Common myeloid progenitor, CD34-positive (primary cell): ENCODE data around the gene TMEM158.

ENCODE experiments used
- CTCF ChIA-PET: fragments of 350-600 bp; sonication (Branson Sonifier 250); formaldehyde crosslinking; loops from one replicate; lab custom pipeline; 2021; ENCODE audit warnings: antibody characterized with exemption; lab: Charles Lee
- POLR2A ChIA-PET: fragments of 350-600 bp; sonication (Branson Sonifier 250); formaldehyde crosslinking; loops from one replicate; lab custom pipeline; 2021; ENCODE audit warnings: antibody characterized with exemption; lab: Charles Lee
- DNase-seq, 3 donors: peaks; one replicate each; pipeline versions ENCODE4 v3.0.0 to v3.0.0-alpha.2; 2013
- H3K27ac ChIP-seq, 2 experiments: 1 replicate in 1 of 2; 2 replicates in 1 of 2; pipeline ENCODE4 v1.7.0; 2013; ENCODE audit warnings: inconsistent platforms in 2 of 2, low read length in 2 of 2, mild to moderate bottlenecking in 2 of 2, low read depth in 1 of 2, moderate library complexity in 1 of 2; ENCODE audit not compliant: severe bottlenecking in 2 of 2, insufficient read depth in 1 of 2, poor library complexity in 1 of 2
- H3K27me3 ChIP-seq, 5 experiments: replicated peaks in 2 of 5; 1 replicate in 3 of 5; 2 replicates in 2 of 5; pipeline versions ENCODE4 v1.6.1 to v1.7.0; 2013; ENCODE audit warnings: low read length in 4 of 5, mild to moderate bottlenecking in 2 of 5, moderate library complexity in 2 of 5, inconsistent platforms in 1 of 5; ENCODE audit not compliant: insufficient read depth in 5 of 5, control insufficient read depth in 4 of 5
- H3K36me3 ChIP-seq, 4 experiments: 1 replicate in 2 of 4; 2 replicates in 2 of 4; pipeline versions ENCODE4 v1.6.1 to v1.7.0; 2013; ENCODE audit warnings: low read length in 3 of 4, control low read depth in 1 of 4, mild to moderate bottlenecking in 1 of 4; ENCODE audit not compliant: control insufficient read depth in 4 of 4, insufficient read depth in 4 of 4
- H3K4me1 ChIP-seq, 4 experiments: 1 replicate in 3 of 4; 2 replicates in 1 of 4; pipeline versions ENCODE4 v1.6.1 to v1.7.1; 2013; ENCODE audit warnings: low read length in 3 of 4, mild to moderate bottlenecking in 3 of 4, control low read depth in 1 of 4, inconsistent platforms in 1 of 4, moderate library complexity in 1 of 4; ENCODE audit not compliant: control insufficient read depth in 4 of 4, insufficient read depth in 4 of 4; ENCODE audit errors: control extremely low read depth in 1 of 4
- H3K4me3 ChIP-seq, 7 experiments: 1 replicate in 4 of 7; 2 replicates in 3 of 7; pipeline versions ENCODE4 v1.5.1 to v1.7.0; 2013; ENCODE audit warnings: mild to moderate bottlenecking in 7 of 7, low read length in 6 of 7, moderate library complexity in 6 of 7, inconsistent platforms in 2 of 7, low read depth in 2 of 7, control low read depth in 1 of 7; ENCODE audit not compliant: insufficient read depth in 4 of 7, control insufficient read depth in 1 of 7; ENCODE audit errors: extremely low read depth in 1 of 7
- H3K9me3 ChIP-seq, 5 experiments: 1 replicate in 4 of 5; 2 replicates in 1 of 5; pipeline versions ENCODE4 v1.6.1 to v1.7.1; 2013; ENCODE audit warnings: low read length in 4 of 5, mild to moderate bottlenecking in 2 of 5, inconsistent platforms in 1 of 5, low read depth in 1 of 5, moderate library complexity in 1 of 5; ENCODE audit not compliant: control insufficient read depth in 4 of 5, insufficient read depth in 2 of 5; ENCODE audit errors: control extremely low read depth in 1 of 5
- WGBS: methylation state at CpG from one replicate; pipeline ENCODE4 v1.1.5; 2013; ENCODE audit not compliant: insufficient coverage; 5-methylcytosine and 5-hydroxymethylcytosine counted together

TMEM158 gene

DNA sequence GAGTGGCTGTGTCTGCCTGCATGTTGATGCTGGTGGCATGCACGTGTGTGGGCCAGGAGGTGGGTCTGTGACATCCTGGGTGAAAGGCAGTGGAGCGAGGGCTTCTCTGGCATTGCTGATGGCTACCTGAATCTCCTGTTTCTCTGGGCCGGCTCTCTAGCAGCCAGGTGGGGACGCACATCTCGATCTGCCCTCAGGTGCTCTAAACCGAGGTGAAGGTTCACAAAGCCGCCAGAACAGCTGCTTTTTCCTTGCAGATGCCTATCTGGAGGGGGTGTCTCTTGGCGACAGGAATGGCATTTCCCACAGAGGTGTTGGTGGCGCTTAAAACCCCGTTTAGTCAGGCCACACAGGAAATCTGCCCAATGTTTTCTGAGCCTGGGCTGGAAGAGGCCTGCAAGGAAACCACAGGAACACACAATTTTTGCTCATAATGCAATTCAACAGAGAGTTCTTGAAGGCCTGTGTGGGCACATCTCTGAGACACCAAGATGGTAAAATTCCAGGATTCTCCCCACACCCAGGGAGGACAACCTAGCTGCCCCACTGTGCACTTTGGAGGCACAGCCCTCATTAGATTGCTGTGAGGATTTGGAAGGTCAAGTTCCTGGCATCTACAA, 11.9 kb downstream of the TMEM158 start:
- POLR2A ChIA-PET: interaction anchor here (0.6 kb wide), 2 partner anchors 120 to 223 kb away, joined by 3 to 4 read pairs; no protein-coding TSS in a partner anchor
- CTCF ChIA-PET: interaction anchor here (16.0 kb wide), 1 partner anchor 172 kb away, joined by 300 read pairs; no protein-coding TSS in a partner anchor
- DNase-seq: peak in 2 of 3 donors; percentile 9 to 15
- WGBS: 28% methylated on average over 9 of the region's 10 CpGs
- no peaks in the 10 kb centered on the region for H3K9me3 ChIP-seq
- H3K27ac ChIP-seq: no peak overlapping the region
- no peaks in the 10 kb centered on the region for H3K27me3 ChIP-seq
- no peak overlapping the region for H3K4me3 ChIP-seq
- no peaks in the 10 kb centered on the region for H3K36me3 ChIP-seq
- peaks cover 0 to 24% (median 17%) of the 10 kb centered on the region in 4 experiments for H3K4me1 ChIP-seq

DNA sequence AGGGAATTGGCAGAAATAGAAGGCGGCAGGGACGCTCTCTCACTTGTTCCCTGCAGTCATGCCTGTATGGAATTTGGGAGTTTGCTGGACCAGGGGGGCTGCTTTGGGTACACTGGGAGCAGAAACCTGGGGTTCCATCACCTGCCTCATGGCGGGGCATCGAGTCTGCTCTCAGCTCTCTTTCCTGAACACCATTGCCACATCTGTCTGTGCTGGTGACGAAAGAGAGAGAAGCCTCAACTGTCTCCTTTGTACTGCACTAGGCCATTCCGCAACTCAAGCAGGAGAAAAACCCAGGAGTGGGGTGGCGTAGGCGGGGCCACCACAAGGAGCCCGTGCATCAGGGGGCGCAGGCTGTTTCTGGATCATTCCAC, 14.0 kb downstream of the TMEM158 start:
- no peak for DNase-seq
- 98% methylated on average over 7 of the region's 10 CpGs for WGBS
- Histone ChIP-seq H3K4me3 (no peak overlapping the region), H3K27me3 (no peaks in the 10 kb centered on the region), H3K4me1 (peaks cover 0 to 24% (median 17%) of the 10 kb centered on the region in 4 experiments), H3K9me3 (no peaks in the 10 kb centered on the region), H3K27ac (no peak overlapping the region), H3K36me3 (no peaks in the 10 kb centered on the region)
- CTCF ChIA-PET: interaction anchor here (1.0 to 16.0 kb wide), 6 partner anchors 15 to 170 kb away, joined by 3 to 300 read pairs (median 4); no protein-coding TSS in a partner anchor
- POLR2A ChIA-PET: no interaction called here

DNA sequence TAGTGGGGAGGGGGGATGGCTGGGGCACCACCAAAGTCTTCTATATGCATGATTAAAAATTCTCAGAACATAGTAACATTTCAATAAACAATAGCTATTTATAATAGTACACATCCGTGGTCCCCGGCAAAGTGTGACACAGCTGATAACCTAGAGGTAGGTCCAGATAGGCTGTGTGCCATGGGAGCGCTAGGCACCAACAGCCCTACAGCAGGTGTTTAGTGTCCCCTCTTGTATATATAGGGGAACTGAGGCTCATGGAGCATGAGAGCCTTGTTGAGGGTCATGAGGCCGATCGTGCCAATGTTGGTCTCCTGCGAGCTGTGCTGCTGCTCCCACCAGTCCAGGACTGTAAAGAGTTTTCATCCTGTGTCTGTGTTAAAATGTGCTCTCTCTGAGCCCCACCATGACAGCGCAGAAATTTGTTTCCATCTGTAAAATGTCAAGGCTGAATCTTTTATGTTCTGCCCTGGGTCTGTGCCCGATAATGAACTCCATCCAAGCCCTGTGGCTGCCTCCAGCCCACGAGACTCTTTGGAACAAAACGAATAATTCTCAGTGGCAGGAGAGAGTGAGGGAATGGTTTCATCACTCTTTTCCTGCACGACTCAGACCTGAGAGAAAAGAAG, 14.5 kb downstream of the TMEM158 start:
- Histone ChIP-seq H3K36me3 (no peaks in the 10 kb centered on the region), H3K9me3 (no peaks in the 10 kb centered on the region), H3K4me1 (peaks cover 0 to 24% (median 17%) of the 10 kb centered on the region in 4 experiments), H3K4me3 (no peak overlapping the region), H3K27ac (no peak overlapping the region), H3K27me3 (no peaks in the 10 kb centered on the region)
- POLR2A ChIA-PET: no interaction called here
- no peak for DNase-seq
- 92% methylated on average over 11 of the region's 11 CpGs for WGBS
- CTCF ChIA-PET: interaction anchor here (0.7 to 16.0 kb wide), 19 partner anchors 10 to 297 kb away, joined by 3 to 300 read pairs (median 5); no protein-coding TSS in a partner anchor

DNA sequence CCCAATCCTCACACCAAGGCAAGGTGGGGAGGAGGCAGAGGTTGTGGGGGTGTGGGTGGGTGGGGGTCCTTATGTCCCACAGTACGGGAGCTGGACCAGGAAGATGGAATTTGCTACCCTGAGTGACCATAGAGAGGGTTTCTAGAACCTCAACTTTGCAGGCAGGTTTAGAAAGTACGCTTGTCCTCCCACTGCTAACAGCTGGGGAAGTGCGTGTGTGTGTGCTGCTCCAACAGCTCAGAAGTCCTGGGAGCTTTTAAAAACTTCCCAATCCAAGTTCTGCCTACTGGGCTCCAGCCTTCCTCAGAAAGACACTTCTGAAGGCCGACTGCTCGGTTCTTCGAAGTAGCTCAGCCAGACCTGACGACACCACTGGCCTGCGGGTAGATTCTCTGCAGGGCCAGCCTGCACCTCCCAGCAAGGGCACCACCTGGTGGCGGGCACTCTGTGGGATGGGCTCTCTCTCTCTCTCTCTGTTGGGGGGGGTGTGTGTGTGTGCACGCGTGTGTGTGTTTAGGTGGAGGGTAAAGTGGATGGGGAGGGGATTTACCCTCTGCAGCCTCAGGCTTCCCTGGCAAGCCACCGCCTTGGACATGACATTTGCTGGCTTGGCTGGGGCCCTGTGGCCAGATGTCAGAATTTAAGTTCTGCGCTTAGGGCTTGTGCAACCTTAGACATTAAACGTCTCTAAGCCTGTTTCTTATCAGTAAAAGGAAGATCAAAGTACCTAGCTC, 15.6 kb downstream of the TMEM158 start:
- Histone ChIP-seq H3K27me3 (no peaks in the 10 kb centered on the region), H3K4me3 (no peak overlapping the region), H3K27ac (no peak overlapping the region), H3K9me3 (no peaks in the 10 kb centered on the region), H3K36me3 (no peaks in the 10 kb centered on the region), H3K4me1 (peaks cover 0 to 21% (median 17%) of the 10 kb centered on the region in 4 experiments)
- ChIA-PET POLR2A (no interaction called here), CTCF (interaction anchor here (0.6 to 16.0 kb wide), 43 partner anchors 8 to 358 kb away, joined by 3 to 300 read pairs (median 4); partner anchors contain the start of genes EXOSC7 and ZDHHC3)
- 28% methylated on average over 10 of the region's 14 CpGs for WGBS
- peak; percentile 82 to 90 (median 89) for DNase-seq

DNA sequence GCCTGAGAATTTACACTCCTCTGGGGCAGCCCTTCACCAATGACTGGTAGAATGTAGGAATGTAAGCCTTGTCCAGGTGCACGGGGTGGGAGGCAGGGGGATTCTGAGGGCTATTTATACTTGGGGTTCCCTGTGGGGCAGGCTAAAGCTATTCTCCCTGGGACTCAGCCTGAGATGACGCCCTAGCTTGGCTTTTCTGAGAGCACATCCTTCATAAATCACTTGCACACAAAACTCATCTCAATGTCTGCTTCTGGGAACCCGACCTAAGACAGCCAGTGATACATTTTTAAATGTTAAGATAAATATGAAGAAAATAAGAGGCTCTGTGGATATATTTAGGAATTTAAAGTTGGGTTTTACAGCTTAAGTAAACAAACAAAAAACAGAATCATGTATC, 16.6 kb downstream of the TMEM158 start:
- no peak for DNase-seq
- Histone ChIP-seq H3K9me3 (no peaks in the 10 kb centered on the region), H3K36me3 (no peaks in the 10 kb centered on the region), H3K27ac (no peak overlapping the region), H3K27me3 (no peaks in the 10 kb centered on the region), H3K4me3 (no peak overlapping the region), H3K4me1 (peaks cover 4 to 15% (median 9%) of the 10 kb centered on the region in 4 experiments)
- ChIA-PET POLR2A (no interaction called here), CTCF (interaction anchor here (0.6 to 16.0 kb wide), 15 partner anchors 9 to 278 kb away, joined by 3 to 300 read pairs (median 5); no protein-coding TSS in a partner anchor)
- no CpG with 5 or more reads among the region's 3 CpGs for WGBS

DNA sequence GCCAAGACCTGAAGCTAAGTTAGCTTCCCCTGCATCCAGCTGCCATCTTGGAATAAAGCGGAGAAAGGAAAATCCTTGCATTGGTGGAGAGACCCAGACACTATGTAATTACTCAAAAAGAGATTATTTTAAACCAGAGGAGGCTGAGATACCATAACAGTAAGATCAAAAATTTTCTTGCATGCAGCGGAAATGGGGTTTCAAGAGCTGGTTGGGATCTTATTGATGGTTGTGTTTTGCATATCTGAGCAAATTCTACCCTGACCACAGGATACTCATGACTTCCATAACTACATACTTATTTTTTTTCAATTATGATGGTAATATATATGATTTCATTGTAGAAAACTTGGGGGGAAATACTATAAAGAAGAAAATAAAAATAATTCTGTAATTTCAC, 17.5 kb downstream of the TMEM158 start:
- no peaks in the 10 kb centered on the region for H3K27me3 ChIP-seq
- CTCF ChIA-PET: interaction anchor here (1.0 to 16.0 kb wide), 4 partner anchors 12 to 167 kb away, joined by 3 to 300 read pairs (median 4); no protein-coding TSS in a partner anchor
- no peaks in the 10 kb centered on the region for H3K9me3 ChIP-seq
- H3K27ac ChIP-seq: no peak overlapping the region
- WGBS: no CpG with 5 or more reads among the region's 2 CpGs
- no peaks in the 10 kb centered on the region for H3K36me3 ChIP-seq
- peaks cover 0 to 6% (median 2%) of the 10 kb centered on the region in 4 experiments for H3K4me1 ChIP-seq
- no peak for DNase-seq
- no peak overlapping the region for H3K4me3 ChIP-seq
- POLR2A ChIA-PET: no interaction called here
